Esophagus muscularis mucosa (tissue), 4 donors: ENCODE data around the gene ITPR3.

Experiments
- EP300 ChIP-seq: sonication (generic); formaldehyde crosslinking; IDR thresholded peaks from one replicate; pipeline ENCODE4 v1.6.1; 2017; ENCODE audit warnings: antibody characterized with exemption
- POLR2A ChIP-seq: fragments of 450-650 bp; IDR thresholded peaks from one replicate; pipeline ENCODE4 v1.6.1; 2017; ENCODE audit warnings: antibody characterized with exemption, moderate library complexity, mild to moderate bottlenecking, low read depth
- TF ChIP-seq, protein P1 (sequence below), 3 experiments: fragments of 200-600 bp in 2 of 3; fragments of 450-650 bp in 1 of 3; sonication (generic) in 2 of 3; IDR thresholded peaks; one replicate each; pipeline ENCODE4 v1.5.1; 2017 to 2019; ENCODE audit warnings: antibody characterized with exemption in 3 of 3, mild to moderate bottlenecking in 2 of 3, moderate library complexity in 1 of 3

DNA sequence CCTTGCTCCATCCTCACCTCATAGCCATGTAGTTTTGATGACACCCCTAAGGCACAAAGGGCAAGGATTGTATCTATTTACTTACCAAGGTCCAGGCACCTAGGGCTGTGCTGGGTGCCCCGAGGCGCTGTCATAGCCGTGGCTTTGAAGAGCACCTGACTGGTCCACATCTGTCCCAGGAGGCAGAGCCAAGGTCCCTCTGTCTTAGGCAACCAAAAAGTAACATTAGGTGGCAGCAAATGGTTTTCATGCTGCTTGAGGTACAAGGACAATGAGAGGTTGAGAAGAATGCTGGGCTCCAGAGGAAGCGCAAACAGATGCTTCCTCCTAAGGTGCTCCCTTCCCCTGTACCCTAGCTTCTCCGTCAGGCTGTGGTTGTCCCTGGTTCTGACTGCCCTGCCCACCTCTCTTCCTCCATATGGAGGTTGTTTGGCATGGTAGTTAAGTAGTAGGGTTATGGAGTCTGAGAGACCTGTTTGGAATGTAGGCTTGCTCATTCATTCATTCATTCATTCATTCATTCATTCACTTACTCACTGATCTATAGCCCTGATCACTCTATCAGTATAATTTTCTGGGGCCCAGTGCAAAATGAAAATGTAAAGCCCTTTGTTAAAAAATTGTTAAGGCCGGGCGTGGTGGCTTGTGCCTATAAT is 93.4 kb downstream of the ITPR3 start:
- TF ChIP-seq POLR2A (no peak), EP300 (no peak)
- TF ChIP-seq, protein P1, sequence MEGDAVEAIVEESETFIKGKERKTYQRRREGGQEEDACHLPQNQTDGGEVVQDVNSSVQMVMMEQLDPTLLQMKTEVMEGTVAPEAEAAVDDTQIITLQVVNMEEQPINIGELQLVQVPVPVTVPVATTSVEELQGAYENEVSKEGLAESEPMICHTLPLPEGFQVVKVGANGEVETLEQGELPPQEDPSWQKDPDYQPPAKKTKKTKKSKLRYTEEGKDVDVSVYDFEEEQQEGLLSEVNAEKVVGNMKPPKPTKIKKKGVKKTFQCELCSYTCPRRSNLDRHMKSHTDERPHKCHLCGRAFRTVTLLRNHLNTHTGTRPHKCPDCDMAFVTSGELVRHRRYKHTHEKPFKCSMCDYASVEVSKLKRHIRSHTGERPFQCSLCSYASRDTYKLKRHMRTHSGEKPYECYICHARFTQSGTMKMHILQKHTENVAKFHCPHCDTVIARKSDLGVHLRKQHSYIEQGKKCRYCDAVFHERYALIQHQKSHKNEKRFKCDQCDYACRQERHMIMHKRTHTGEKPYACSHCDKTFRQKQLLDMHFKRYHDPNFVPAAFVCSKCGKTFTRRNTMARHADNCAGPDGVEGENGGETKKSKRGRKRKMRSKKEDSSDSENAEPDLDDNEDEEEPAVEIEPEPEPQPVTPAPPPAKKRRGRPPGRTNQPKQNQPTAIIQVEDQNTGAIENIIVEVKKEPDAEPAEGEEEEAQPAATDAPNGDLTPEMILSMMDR (IDR thresholded peaks at IDR 0.05): no peak
